Measurements from ENCODE around the gene SRRM4.

GRCh38 chr12:119079530-119079929 lies 98.2 kb downstream of the SRRM4 start:
- TF ChIP-seq CTCF (IDR thresholded peaks at IDR 0.05), result no peak
- TF ChIP-seq ZFX (IDR thresholded peaks at IDR 0.05; ENCODE audit: borderline replicate concordance), result no peak
